ENCODE measurements around the gene PPM1E.
"Not testable (repeated sequence)": the region's sequence is repeated elsewhere in the genome, so short reads cannot be mapped to it uniquely, and the experiment has no call there.

Gene PPM1E

DNA sequence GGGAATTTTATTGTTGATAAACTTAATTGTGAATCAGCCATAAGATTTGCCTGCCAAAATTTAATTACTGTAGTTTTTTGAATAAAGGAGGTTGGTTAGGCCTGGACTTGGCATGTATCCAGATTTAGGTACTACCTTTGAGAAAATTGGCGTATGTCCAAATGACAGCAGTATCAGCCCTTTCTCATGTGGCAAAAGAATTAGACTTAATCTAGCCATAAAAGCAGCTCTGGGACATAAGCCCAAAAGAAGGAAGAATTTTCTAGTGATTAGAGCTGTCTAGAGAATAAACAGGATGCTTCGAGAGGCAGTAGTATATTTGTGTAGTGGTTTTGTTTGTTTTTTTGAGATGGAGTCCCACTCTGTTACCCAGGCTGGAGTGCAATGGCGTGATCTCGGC, 27.7 kb downstream of the PPM1E start:
- DNase-seq: peak; percentile 3

DNA sequence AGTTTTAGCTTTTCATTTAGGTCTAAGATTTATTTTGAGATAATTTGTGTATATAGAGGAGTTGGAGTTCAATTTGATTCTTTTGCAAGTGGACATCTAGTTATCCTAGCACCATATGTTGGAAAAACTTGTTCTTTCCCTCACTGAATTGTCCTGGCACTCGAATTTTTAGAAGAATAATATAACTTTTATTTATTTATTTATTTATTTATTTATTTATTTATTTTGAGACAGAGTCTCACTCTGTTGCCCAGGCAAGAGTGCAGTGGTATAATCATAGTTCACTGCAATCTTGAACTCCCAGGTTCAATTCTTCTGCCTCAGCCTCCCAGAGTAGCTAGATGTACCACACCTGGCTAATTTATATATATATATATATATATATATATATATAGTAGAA, 29.4 kb downstream of the PPM1E start:
- DNase-seq: no peak

GRCh38 chr17:58786586-58787295, 31.1 kb downstream of the PPM1E start:
- peak; percentile 88 for DNase-seq

DNA sequence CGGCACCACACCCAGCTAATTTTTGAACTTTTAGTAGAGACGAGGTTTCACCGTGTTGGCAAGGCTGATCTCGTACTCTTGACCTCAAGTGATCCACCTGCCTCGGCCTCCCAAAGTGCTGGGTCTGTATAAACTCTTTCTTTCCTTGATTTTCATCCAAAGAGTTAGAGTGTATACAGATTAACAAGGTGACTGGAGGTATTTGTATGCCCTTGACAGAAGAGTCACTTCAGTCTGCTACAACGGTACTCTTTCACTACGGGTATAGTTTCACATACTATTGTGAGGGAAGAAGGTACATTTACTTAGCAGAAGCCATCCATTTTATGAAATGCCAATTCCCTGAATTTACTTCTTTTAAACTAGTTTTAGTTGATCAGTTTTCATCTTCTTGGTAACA, 32.5 kb downstream of the PPM1E start:
- DNase-seq: no peak

DNA sequence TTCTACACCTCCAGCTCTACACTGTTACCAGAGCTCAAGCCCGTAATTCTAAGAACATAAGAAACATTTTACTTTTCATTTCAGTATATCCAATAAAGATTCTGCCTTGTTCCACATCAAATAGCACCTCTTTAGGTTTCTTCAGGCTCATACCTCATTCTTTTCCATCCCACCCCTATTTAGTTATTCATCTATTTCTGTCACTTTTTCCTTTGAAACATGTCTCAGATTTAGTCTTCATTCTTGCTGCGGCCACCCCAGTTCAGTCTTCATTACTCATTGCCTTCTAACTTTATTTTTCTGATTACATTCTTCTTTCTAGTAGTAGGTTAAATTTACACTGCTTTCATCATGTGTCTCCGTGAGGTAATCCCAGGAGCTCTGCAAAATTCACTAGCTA, 33.5 kb downstream of the PPM1E start:
- DNase-seq: no peak

DNA sequence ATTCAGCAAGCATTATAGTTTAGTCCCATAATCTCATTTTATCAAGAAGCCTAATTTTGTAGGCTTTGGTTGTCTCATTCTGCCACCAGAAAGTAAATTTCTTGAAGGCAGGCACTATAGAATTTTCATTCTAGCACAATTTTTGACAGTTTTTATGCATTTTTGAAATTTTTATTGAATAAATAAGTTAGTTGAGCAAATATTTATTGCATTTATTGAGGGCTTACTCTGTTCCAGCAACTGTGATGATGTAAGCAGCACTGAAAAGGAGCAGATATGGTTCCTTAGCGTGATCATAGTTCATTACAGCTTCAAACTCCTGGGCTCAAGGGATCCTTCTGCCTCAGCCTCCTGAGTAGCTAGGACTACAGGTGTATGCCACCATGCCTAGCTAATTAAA, 34.2 kb downstream of the PPM1E start:
- DNase-seq: no peak

DNA sequence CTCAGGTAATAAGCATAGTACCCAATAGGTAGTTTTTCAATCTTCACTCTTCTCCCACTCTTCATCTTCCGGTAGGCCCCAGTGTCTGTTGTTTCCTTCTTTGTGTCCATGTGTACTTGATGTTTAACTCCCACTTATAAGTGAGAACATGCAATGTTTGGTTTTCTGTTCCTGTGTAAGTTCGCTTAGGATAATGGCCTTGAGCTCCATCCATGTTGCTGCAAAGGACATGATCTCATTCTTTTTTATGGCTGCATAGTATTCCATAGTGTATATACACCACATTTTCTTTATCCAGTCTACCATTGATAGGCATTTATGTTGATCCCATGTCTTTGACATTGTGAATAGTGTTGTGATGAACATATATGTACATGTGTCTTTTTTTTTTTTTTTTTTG, 38.9 kb downstream of the PPM1E start:
- not testable (repeated sequence) for DNase-seq

GRCh38 chr17:58802188-58802587, 46.5 kb downstream of the PPM1E start:
- no peak for DNase-seq

DNA sequence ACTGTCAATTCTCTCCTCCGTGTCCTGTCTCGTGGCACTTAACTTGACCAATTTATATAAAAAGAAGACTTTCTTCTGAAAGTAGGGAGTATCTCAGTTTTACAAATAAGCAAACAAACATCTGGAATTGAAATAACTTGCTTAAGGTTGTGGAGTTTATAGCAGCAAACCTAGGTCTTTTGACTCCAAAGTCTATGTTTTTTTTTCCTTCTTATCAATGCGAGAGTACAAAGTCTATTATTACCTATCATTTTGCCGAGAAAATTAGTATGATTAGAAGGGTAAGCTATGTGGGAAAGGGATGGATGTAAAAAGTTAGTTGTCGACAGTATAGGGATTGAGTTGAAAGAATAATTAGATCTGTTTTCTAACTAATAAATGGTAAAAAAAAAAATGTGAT, 50.4 kb downstream of the PPM1E start:
- DNase-seq: no peak

DNA sequence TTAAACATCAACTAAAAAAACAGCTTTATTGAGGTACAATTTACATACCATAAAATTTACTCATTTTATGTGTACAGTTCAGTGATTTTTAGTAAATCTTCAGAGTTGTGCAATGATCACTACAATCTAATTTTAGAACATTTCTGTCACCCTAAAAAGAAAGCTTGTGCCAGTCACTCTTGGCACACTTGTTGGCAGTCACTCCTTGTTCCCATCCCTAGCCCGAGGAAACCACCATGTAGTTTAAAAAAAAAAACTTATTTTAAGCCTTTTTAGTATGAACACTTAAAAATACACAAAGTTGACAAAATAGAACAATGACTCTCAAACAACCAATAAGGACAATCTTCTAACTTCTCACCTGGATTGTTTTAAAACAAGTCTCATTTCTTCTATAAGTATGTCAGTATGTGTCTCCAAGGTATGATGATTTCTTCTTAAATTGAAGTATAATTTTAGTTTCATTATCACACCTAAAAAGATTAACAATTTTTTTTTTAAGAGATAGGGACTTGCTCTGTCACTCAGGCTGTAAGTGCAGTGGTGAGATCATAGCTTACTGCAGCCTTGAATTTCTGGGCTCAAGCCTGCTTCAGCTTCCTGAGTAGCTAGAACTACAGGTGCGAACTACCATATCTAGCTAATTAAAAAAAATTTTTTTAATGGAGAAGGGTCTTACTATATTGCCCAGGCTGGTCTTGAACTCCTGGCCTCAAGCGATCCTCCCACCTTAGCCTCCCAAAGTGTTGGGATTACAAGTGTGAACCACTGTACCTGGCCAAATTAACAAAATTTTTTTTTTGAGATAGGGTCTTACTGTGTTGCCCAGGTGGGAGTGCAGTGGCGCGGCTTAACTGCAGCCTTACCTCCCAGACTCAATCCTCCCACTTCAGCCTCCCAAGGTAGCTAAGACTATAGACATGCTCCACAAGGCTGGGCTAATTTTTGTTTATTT, 53.2 kb downstream of the PPM1E start:
- DNase-seq: no peak

- DNase-seq: no peak
These were observed 53.9 kb downstream of the PPM1E start for GRCh38 chr17:58809564-58809936.

DNA sequence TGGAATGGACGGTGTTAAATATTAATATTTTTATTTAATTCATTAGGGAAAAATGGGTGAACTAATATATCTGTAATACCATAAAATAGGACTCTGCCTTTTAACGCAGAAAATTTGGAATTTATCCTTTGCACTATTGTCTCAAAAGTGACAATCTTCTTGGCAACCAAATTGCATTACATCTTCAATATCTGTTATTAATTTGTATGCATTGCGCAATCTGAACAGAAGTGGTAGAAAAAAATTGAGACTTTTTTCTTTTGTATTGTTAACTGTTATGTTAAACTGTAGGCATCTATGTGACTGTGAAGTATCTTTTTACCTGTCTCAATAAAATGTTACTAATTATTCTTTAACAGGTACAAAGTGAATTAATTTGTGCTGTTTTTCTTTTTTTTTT, 55.6 kb downstream of the PPM1E start:
- DNase-seq: no peak

- DNase-seq: no peak
These were observed 58.1 kb downstream of the PPM1E start for GRCh38 chr17:58813712-58814111.

GRCh38 chr17:58818654-58819053, 63.0 kb downstream of the PPM1E start:
- no peak for DNase-seq

DNA sequence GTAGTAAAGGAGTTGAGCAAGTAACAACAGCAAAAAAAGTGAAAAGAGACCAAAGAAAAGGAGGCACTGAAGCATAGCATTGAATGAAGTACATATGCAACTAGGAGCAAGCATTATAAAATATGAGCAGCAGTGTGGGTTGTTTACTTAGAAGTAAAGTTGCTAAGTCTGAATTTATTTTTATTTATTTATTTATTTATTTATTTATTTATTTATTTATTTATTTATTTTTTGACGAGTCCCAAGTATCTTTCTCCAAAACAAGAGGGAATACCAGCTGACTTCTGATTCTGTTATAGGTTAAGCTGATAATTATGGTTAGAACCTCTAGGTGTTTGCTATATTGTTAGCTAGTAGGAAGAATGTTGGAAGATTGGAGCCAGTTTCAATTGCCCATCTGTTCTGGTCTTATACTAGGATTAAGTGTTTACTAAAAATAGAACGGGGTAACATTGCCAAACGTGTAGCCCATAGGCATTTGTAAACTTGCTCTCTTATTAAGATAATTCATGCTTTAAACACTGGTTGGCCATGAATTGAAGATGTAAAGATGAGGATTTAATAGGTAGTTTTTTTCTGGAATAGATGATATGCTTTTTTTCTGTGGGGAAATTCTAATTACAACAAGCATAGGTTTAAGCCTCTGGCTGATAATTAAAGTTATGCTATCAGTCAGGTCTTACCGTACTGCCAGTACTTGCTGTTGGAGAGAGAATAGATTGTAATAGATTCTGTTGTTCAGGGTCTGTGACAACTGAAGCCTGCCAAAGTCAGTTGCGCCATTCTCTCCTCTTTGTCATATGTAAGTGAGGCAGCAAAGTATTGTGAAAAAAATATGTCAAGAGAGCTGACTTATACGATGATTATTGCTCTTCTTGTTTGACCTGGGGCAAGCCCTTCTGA, 66.7 kb downstream of the PPM1E start:
- no peak for DNase-seq

GRCh38 chr17:58823051-58823525, 67.4 kb downstream of the PPM1E start:
- DNase-seq: no peak

- no peak for DNase-seq
These were observed 73.6 kb downstream of the PPM1E start for GRCh38 chr17:58829172-58829637.

DNA sequence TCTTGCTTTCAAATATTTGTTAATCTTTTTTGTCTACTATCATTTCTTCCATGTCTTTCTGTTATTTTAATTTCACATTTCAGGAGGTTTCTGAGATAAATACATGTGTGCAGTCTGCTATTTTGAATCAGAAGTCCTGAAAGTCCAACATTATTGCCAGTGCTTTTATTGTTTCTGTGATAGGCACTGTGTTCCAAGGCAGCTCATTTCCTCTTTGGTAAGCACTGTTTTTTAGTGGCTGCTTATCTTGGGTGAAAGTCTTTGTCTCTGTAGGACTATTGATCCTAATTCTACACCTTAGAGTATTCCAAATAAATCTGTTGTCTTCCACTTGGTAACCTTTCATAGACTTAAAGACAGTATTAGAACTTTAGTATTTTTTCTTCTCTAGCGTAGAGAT, 76.1 kb downstream of the PPM1E start:
- no peak for DNase-seq

DNA sequence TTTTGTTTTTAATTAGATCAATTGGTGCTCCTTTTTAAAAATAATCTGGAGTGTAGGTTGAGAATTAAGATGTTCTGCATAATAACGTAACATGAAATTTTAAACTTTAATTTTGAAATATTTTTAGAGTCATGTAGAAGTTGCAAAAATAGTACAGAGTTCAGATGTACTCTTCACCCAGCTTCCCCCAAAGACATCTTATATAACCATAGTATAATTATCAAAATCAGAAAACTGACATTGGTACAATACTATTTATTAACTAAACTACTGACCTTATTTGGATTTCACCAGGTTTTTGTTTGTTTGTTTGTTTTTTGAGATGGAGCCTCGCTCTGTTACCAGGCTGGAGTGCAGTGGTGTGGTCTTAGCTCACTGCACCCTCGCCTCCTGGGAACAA, 76.9 kb downstream of the PPM1E start:
- no peak for DNase-seq

- no peak for DNase-seq
These were observed 82.0 kb downstream of the PPM1E start for GRCh38 chr17:58837699-58838098.

DNA sequence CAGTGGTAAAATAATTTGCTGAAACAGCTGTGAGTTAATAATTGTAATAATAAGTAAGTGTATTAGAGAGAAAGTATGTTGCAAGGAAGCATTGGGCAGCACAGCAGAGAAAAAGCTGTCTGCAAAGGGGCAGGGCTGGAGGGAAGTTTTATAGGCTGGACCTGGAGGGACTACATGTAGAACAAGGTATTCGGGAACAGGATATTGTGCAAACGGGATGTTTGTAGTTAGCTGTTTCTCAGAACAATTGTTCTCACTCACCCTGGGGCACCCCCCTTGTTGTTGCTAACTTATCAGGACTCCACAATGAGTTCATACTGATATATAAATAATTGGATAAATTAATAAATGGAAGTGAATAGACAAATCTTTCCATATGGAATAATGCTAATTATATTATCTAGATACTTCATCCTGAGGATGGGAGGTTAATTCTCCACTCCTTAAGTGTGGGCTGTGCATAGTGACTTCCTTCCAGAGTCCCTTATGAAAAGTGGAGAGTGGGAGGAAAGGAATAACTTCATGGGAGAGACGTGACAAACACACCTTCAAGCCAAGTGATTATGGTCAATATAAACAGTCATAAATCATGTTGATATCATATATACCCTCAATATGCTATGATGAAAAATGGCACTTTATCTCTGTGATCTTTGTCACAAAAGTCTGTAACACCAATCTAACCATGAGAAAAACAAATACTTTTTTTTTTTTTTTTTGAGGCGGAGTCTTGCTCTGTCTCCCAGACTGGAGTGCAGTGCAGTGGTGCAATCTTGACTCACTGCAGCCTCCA, 85.4 kb downstream of the PPM1E start:
- DNase-seq: no peak

DNA sequence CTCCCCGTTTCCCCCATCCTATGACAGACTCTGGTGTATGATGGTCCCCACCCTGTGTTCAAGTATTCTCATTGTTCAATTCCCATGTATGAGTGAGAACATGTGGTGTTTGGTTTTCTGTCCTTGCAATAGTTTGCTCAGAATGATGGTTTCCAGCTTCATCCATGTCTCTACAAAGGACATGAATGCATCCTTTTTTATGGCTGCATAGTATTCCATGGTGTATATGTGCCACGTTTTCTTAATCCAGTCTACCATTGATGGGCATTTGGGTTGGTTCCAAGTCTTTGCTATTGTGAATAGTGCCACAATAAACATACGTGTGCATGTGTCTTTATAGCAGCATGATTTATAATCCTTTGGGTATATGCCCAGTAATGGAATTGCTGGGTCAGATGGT, 90.8 kb downstream of the PPM1E start:
- not testable (repeated sequence) for DNase-seq

All from fibroblast of skin of right quadriceps (primary cell).